Stimulated activated naive CD8-positive, alpha-beta T cell treated with anti-CD3 and anti-CD28 coated beads, Interleukin-15, amount 100 ng/mL, for 72 hours (primary cell): ENCODE measurements around the gene PCDHB10.
"Not testable (repeated sequence)": the region's sequence is repeated elsewhere in the genome, so short reads cannot be mapped to it uniquely, and the experiment has no call there.

Experiments used
- ATAC-seq: fragments of 150-1000 bp; cut with Tn5 transposase; 2 replicates; pipeline ENCODE4 v1.10.0; 2021; ENCODE audit warnings: mild to moderate bottlenecking, moderate library complexity
- DNase-seq, 2 donors: peaks; one replicate each; pipeline ENCODE4 v3.0.0; 2021 to 2022
- H3K27ac Mint-ChIP-seq, 2 donors: one replicate each; pipeline ENCODE4 v1.8.0; 2022; ENCODE audit warnings: mild to moderate bottlenecking in 2 of 2, mixed read lengths in 2 of 2, moderate library complexity in 2 of 2
- H3K27me3 Mint-ChIP-seq: one replicate; pipeline ENCODE4 v1.8.0; 2022; ENCODE audit warnings: mixed read lengths
- H3K4me1 Mint-ChIP-seq: one replicate; pipeline ENCODE4 v1.8.0; 2022; ENCODE audit warnings: mild to moderate bottlenecking, mixed read lengths
- H3K4me3 Mint-ChIP-seq, 2 donors: one replicate each; pipeline ENCODE4 v1.8.0; 2022; ENCODE audit warnings: mild to moderate bottlenecking in 2 of 2, mixed read lengths in 2 of 2, moderate library complexity in 1 of 2
- H3K9me3 Mint-ChIP-seq, 2 donors: one replicate each; pipeline ENCODE4 v1.8.0; 2022; ENCODE audit warnings: mixed read lengths in 2 of 2

PCDHB10 gene

DNA sequence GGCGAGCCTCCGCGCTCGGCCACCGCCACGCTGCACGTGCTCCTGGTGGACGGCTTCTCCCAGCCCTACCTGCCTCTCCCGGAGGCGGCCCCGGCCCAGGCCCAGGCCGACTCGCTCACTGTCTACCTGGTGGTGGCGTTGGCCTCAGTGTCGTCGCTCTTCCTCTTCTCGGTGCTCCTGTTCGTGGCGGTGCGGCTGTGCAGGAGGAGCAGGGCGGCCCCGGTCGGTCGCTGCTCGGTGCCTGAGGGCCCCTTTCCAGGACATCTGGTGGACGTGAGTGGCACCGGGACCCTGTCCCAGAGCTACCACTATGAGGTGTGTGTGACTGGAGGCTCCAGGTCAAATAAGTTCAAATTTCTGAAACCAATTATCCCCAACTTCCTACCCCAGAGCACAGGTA lies 18.7 kb downstream of the PCDHB10 start:
- not testable (repeated sequence) for DNase-seq, H3K4me1 Mint-ChIP-seq, H3K27ac Mint-ChIP-seq, H3K4me3 Mint-ChIP-seq, ATAC-seq
- H3K27me3 Mint-ChIP-seq: peaks cover 65% of the 10 kb centered on the region
- peaks cover 4 to 22% of the 10 kb centered on the region in 2 donors for H3K9me3 Mint-ChIP-seq

- not testable (repeated sequence) for H3K27ac Mint-ChIP-seq, ATAC-seq, H3K4me3 Mint-ChIP-seq, H3K4me1 Mint-ChIP-seq, DNase-seq
- H3K27me3 Mint-ChIP-seq: peaks cover 62% of the 10 kb centered on the region
- peaks cover 8 to 22% of the 10 kb centered on the region in 2 donors for H3K9me3 Mint-ChIP-seq
These were observed 21.6 kb downstream of the PCDHB10 start, which contains the start of gene PCDHB13 for GRCh38 chr5:141213656-141214339. Gene PCDHB13 (plus strand): TSS chr5:141213919. CDS start chr5:141214124, 205 bp downstream.

GRCh38 chr5:141214583-141214982 lies 22.4 kb downstream of the PCDHB10 start:
- not testable (repeated sequence) for ATAC-seq, H3K4me1 Mint-ChIP-seq, DNase-seq, H3K4me3 Mint-ChIP-seq, H3K27ac Mint-ChIP-seq
- Mint-ChIP-seq H3K9me3 (peaks cover 12 to 22% of the 10 kb centered on the region in 2 donors), H3K27me3 (peaks cover 55% of the 10 kb centered on the region)

GRCh38 chr5:141215504-141215903 lies 23.4 kb downstream of the PCDHB10 start:
- not testable (repeated sequence) for DNase-seq, H3K27ac Mint-ChIP-seq, H3K4me1 Mint-ChIP-seq, ATAC-seq, H3K4me3 Mint-ChIP-seq
- H3K27me3 Mint-ChIP-seq: peaks cover 55% of the 10 kb centered on the region
- peaks cover 18 to 24% of the 10 kb centered on the region in 2 donors for H3K9me3 Mint-ChIP-seq

DNA sequence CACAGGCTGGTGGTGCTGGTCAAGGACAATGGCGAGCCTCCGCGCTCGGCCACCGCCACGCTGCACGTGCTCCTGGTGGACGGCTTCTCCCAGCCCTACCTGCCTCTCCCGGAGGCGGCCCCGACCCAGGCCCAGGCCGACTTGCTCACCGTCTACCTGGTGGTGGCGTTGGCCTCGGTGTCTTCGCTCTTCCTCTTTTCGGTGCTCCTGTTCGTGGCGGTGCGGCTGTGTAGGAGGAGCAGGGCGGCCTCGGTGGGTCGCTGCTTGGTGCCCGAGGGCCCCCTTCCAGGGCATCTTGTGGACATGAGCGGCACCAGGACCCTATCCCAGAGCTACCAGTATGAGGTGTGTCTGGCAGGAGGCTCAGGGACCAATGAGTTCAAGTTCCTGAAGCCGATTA lies 23.9 kb downstream of the PCDHB10 start:
- Mint-ChIP-seq H3K27me3 (peaks cover 50% of the 10 kb centered on the region), H3K9me3 (peaks cover 18 to 19% of the 10 kb centered on the region in 2 donors)
- ATAC-seq, H3K4me1 Mint-ChIP-seq, DNase-seq, H3K4me3 Mint-ChIP-seq, H3K27ac Mint-ChIP-seq: not testable (repeated sequence)

DNA sequence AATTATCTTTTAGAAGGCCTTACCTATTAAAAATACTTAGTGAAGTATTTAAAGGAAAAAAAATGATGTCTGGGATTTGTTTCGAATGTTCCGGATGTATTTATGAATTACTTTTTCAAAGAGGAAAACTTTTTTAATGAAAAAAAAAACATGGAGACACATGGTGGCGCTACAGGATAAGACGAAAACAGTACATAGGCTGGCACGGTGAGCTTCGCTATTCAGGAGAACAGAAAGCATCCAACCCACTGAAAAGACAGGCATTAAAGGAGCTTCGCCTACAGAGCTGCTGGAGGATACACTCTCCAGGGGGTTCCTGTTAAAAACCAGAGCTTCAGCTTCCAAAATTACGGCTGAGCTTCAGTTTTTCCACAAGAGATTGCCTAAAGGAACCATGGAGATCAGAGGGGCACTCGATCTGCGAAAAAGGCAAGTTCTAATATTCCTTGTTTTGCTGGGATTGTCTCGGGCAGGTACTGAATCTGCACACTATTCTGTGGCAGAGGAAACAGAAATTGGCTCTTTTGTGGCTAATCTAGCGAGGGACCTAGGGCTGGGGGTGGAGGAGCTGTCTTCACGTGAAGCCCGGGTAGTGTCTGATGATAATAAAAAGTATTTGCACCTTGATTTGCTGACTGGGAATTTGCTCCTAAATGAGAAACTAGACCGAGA lies 31.1 kb downstream of the PCDHB10 start, which contains the start of gene PCDHB14:
Gene PCDHB14, plus strand, starts transcription at position 232 of the 672 bp plus-strand sequence. Its CDS starts 163 bp downstream, at position 395.
- Mint-ChIP-seq H3K4me3 (peak within 1 kb of the TSS in 1 of 2 donors; percentile 12), H3K9me3 (peaks cover 7 to 11% of the 10 kb centered on the region in 2 donors), H3K27me3 (peaks cover 20% of the 10 kb centered on the region), H3K27ac (no peak within 1 kb of the TSS), H3K4me1 (no peaks in the 10 kb centered on the region)
- DNase-seq (no peak), ATAC-seq (no peak)

- peaks cover 18% of the 10 kb centered on the region for H3K27me3 Mint-ChIP-seq
- not testable (repeated sequence) for ATAC-seq, H3K4me3 Mint-ChIP-seq, DNase-seq, H3K4me1 Mint-ChIP-seq, H3K27ac Mint-ChIP-seq
- H3K9me3 Mint-ChIP-seq: peaks cover 5 to 10% of the 10 kb centered on the region in 2 donors
These were observed 32.7 kb downstream of the PCDHB10 start for GRCh38 chr5:141224844-141225243.

DNA sequence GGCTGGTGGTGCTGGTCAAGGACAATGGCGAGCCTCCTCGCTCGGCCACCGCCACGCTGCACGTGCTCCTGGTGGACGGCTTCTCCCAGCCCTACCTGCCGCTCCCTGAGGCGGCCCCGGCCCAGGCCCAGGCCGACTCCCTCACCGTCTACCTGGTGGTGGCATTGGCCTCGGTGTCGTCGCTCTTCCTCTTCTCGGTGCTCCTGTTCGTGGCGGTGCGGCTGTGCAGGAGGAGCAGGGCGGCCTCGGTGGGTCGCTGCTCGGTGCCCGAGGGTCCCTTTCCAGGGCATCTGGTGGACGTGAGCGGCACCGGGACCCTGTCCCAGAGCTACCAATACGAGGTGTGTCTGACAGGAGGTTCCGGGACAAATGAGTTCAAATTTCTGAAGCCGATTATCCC lies 33.3 kb downstream of the PCDHB10 start:
- ATAC-seq, DNase-seq, H3K4me3 Mint-ChIP-seq, H3K9me3 Mint-ChIP-seq, H3K27ac Mint-ChIP-seq, H3K4me1 Mint-ChIP-seq: not testable (repeated sequence)
- H3K27me3 Mint-ChIP-seq: peaks cover 12% of the 10 kb centered on the region

DNA sequence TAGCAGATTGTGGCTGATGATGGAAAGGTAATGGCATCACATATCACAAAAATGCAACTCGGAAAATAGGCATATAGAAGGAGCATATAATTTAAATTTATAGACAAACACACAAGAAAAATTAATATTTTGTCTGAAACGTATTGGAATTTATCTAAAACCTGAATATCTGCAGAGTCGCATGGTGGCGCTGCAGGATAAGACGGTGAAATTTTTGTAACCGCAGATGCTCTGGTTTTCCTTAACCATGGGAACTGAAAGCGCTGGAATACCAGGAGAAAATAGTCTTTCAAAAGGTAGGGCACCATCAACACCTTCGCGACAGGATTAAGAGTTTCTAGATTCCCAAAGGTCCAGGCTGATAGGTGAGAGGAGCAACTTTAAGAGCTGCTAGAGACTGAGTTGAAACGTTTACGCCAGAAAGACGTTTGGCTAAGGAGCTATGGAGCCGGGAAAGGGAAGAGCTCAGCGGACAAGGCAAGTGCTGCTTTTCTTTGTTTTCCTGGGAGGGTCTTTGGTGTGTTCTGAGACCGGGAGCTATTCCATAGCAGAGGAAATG lies 42.0 kb downstream of the PCDHB10 start:
- H3K4me1 Mint-ChIP-seq: no peaks in the 10 kb centered on the region
- H3K27ac Mint-ChIP-seq: no peak overlapping the region
- peaks cover 19 to 21% of the 10 kb centered on the region in 2 donors for H3K9me3 Mint-ChIP-seq
- peaks cover 25% of the 10 kb centered on the region for H3K27me3 Mint-ChIP-seq
- no peak overlapping the region for H3K4me3 Mint-ChIP-seq
- DNase-seq (no peak), ATAC-seq (no peak)

GRCh38 chr5:141235922-141236321 lies 43.8 kb downstream of the PCDHB10 start:
- Mint-ChIP-seq H3K27me3 (peaks cover 42% of the 10 kb centered on the region), H3K9me3 (peaks cover 35 to 38% of the 10 kb centered on the region in 2 donors)
- H3K4me1 Mint-ChIP-seq: not testable (repeated sequence)

GRCh38 chr5:141236516-141237313 lies 44.6 kb downstream of the PCDHB10 start:
- no peak overlapping the region for H3K27ac Mint-ChIP-seq
- DNase-seq (no peak), ATAC-seq (no peak)
- H3K9me3 Mint-ChIP-seq: peaks cover 38 to 43% of the 10 kb centered on the region in 2 donors
- H3K27me3 Mint-ChIP-seq: peaks cover 50% of the 10 kb centered on the region
- no peaks in the 10 kb centered on the region for H3K4me1 Mint-ChIP-seq
- no peak overlapping the region for H3K4me3 Mint-ChIP-seq

More at GRCh38 chr5:141235922-141236321, 43.8 kb downstream of the PCDHB10 start:
- not testable (repeated sequence) for H3K27ac Mint-ChIP-seq, DNase-seq, H3K4me3 Mint-ChIP-seq, ATAC-seq

- Mint-ChIP-seq H3K4me3 (no peak overlapping the region), H3K9me3 (peaks cover 52 to 72% of the 10 kb centered on the region in 2 donors), H3K4me1 (no peaks in the 10 kb centered on the region), H3K27me3 (peaks cover 65% of the 10 kb centered on the region), H3K27ac (no peak overlapping the region)
- ATAC-seq: no peak
- DNase-seq: no peak
These were observed 49.3 kb downstream of the PCDHB10 start for GRCh38 chr5:141241496-141241895.
